SU-DHL-6 (cell line): ENCODE results near the gene FXYD2.

Experiments used
- H2AFZ ChIP-seq: fragments of 200-600 bp; sonication (generic); 2 replicates; pipeline ENCODE4 v1.6.1; 2014; ENCODE audit warnings: low read depth, mild to moderate bottlenecking, moderate library complexity, mixed read lengths, antibody characterized with exemption, low read length; ENCODE audit not compliant: severe bottlenecking
- H3F3A ChIP-seq: fragments of 200-600 bp; shearing (Covaris generic); 2 replicates; pipeline ENCODE4 v1.6.0; 2016; ENCODE audit warnings: antibody characterized with exemption, mild to moderate bottlenecking; ENCODE audit not compliant: insufficient read depth
- H3K27ac ChIP-seq: fragments of 200-600 bp; sonication (generic); 2 replicates; pipeline ENCODE4 v1.5.1; 2016; ENCODE audit warnings: low read depth, mild to moderate bottlenecking, low read length, moderate library complexity, mixed read lengths
- H3K27me3 ChIP-seq: fragments of 200-600 bp; sonication (generic), shearing (Covaris generic); 2 replicates; pipeline ENCODE4 v1.6.0; 2014; ENCODE audit warnings: mild to moderate bottlenecking, low read length
- H3K36me3 ChIP-seq: fragments of 200-600 bp; sonication (generic); 2 replicates; pipeline ENCODE4 v1.6.1; 2014; ENCODE audit warnings: mild to moderate bottlenecking, low read length, mixed read lengths
- H3K4me2 ChIP-seq: fragments of 300-600, 200-600 bp; shearing (Covaris generic), sonication (generic); 2 replicates; pipeline ENCODE4 v1.6.0; 2014; ENCODE audit warnings: low read length, low read depth, mild to moderate bottlenecking; ENCODE audit not compliant: poor library complexity, severe bottlenecking
- H3K4me3 ChIP-seq: fragments of 200-600 bp; sonication (generic); 2 replicates; pipeline ENCODE4 v1.5.1; 2014; ENCODE audit warnings: antibody characterized with exemption, low read length, mild to moderate bottlenecking, mixed read lengths; ENCODE audit not compliant: insufficient read depth, poor library complexity, severe bottlenecking
- H3K79me2 ChIP-seq: fragments of 200-600 bp; sonication (generic); 2 replicates; pipeline ENCODE4 v1.6.1; 2014; ENCODE audit warnings: mild to moderate bottlenecking, low read length, moderate library complexity; ENCODE audit not compliant: insufficient read depth
- H3K9ac ChIP-seq: fragments of 200-600 bp; sonication (generic); 2 replicates; pipeline ENCODE4 v1.7.0; 2014; ENCODE audit warnings: mild to moderate bottlenecking, low read length
- H3K9me2 ChIP-seq: fragments of 200-600 bp; sonication (generic); replicated peaks from 2 replicates; pipeline ENCODE4 v1.6.1; 2014; ENCODE audit warnings: low read length; ENCODE audit not compliant: insufficient read depth
- H3K9me3 ChIP-seq: fragments of 200-600 bp; sonication (generic); 2 replicates; pipeline ENCODE4 v1.6.1; 2014; ENCODE audit warnings: low read length, mixed read lengths; ENCODE audit not compliant: insufficient read depth
- H4K20me1 ChIP-seq: fragments of 200-600 bp; sonication (generic); 2 replicates; pipeline ENCODE4 v1.6.1; 2014; ENCODE audit warnings: low read depth, mild to moderate bottlenecking, antibody characterized with exemption, low read length, moderate library complexity, mixed read lengths
- EZH2phosphoT487 ChIP-seq: fragments of 200-600 bp; sonication (generic), shearing (Covaris generic); conservative IDR thresholded peaks from 2 replicates; pipeline ENCODE4 v1.6.1; 2018; ENCODE audit warnings: mild to moderate bottlenecking, antibody characterized with exemption, low read length, moderate library complexity, mixed read lengths
- TF ChIP-seq, protein P1 (sequence below): fragments of 200-600 bp; sonication (generic); IDR thresholded peaks from one replicate; pipeline ENCODE4 v1.5.1; 2017; ENCODE audit warnings: antibody characterized with exemption, mild to moderate bottlenecking, low read length, moderate library complexity; ENCODE audit not compliant: insufficient read depth, poor library complexity, severe bottlenecking

FXYD2 gene

DNA sequence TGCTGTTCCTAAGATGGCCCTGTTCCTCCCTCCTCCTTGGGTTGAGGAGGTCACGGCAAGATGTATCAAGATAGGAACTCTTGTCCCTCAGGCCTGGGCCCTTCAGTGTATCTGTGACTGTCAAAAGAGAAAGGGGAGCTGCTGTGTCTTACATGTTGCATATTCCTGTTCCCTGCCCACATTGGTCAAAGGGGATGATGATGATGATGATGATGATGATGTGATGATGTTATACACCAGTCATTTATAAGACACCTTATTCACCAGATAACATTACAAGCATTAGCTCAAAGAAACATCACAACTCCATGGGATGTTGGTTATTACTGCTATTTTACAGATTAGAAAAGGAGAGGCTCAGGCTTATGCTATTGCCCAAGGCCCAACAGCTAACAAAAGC lies 38.2 kb upstream of the FXYD2 start:
- no peaks in the 10 kb centered on the region for H3F3A ChIP-seq
- no peak overlapping the region for H2AFZ ChIP-seq
- no peak overlapping the region for H3K4me2 ChIP-seq
- no peaks in the 10 kb centered on the region for H4K20me1 ChIP-seq
- H3K9me2 ChIP-seq, result no peaks in the 10 kb centered on the region
- H3K27me3 ChIP-seq, result no peaks in the 10 kb centered on the region
- no peak overlapping the region for H3K9ac ChIP-seq
- H3K79me2 ChIP-seq, result no peaks in the 10 kb centered on the region
- H3K27ac ChIP-seq, result no peak overlapping the region
- TF ChIP-seq, protein P1, sequence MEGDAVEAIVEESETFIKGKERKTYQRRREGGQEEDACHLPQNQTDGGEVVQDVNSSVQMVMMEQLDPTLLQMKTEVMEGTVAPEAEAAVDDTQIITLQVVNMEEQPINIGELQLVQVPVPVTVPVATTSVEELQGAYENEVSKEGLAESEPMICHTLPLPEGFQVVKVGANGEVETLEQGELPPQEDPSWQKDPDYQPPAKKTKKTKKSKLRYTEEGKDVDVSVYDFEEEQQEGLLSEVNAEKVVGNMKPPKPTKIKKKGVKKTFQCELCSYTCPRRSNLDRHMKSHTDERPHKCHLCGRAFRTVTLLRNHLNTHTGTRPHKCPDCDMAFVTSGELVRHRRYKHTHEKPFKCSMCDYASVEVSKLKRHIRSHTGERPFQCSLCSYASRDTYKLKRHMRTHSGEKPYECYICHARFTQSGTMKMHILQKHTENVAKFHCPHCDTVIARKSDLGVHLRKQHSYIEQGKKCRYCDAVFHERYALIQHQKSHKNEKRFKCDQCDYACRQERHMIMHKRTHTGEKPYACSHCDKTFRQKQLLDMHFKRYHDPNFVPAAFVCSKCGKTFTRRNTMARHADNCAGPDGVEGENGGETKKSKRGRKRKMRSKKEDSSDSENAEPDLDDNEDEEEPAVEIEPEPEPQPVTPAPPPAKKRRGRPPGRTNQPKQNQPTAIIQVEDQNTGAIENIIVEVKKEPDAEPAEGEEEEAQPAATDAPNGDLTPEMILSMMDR, result no peak
- no peak for TF ChIP-seq EZH2phosphoT487
- H3K36me3 ChIP-seq, result no peaks in the 10 kb centered on the region
- H3K4me3 ChIP-seq, result no peak overlapping the region
- no peaks in the 10 kb centered on the region for H3K9me3 ChIP-seq

DNA sequence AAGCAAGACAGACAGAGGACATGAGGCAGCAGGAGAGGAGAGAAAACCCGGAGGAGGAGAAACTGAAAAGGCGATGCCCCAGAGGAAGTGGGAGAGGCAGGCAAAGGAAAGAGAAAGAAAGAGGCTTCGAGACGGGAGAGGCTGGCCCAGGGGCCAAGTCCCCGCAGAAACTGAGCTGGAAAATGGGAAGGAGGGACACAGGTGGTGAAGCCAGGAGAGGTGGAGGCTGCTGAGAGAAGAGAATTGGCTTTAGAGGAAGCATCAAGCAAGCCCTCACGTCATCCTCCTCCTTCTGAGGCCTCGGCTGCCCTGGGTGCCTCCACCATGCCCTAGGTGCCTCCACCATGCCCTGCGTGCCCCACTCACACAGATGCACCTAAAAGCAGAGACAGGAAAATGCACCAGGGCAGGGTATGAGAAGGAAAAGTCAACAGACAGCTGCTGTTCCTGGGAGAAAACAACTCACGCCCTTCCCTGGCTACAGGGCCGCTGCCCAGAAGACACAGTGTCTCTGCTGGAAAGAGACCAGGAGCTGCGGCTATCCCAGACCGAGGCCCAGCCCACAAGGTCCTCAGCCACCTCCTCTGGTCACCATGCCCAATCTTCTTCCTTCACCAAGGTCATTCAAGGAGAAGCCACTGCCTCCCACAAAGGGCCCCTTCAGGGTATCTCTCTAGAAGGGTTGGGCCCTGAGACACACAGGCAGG lies 37.6 kb upstream of the FXYD2 start:
- TF ChIP-seq EZH2phosphoT487, result no peak
- TF ChIP-seq, protein P1, result no peak
- H3K79me2 ChIP-seq, result no peaks in the 10 kb centered on the region
- H3K36me3 ChIP-seq, result no peaks in the 10 kb centered on the region
- no peak overlapping the region for H2AFZ ChIP-seq
- no peaks in the 10 kb centered on the region for H3K9me3 ChIP-seq
- H3K27ac ChIP-seq, result no peak overlapping the region
- H3F3A ChIP-seq, result no peaks in the 10 kb centered on the region
- H4K20me1 ChIP-seq, result no peaks in the 10 kb centered on the region
- no peak overlapping the region for H3K4me3 ChIP-seq
- H3K4me2 ChIP-seq, result no peak overlapping the region
- no peak overlapping the region for H3K9ac ChIP-seq
- no peaks in the 10 kb centered on the region for H3K27me3 ChIP-seq
- H3K9me2 ChIP-seq, result no peaks in the 10 kb centered on the region

DNA sequence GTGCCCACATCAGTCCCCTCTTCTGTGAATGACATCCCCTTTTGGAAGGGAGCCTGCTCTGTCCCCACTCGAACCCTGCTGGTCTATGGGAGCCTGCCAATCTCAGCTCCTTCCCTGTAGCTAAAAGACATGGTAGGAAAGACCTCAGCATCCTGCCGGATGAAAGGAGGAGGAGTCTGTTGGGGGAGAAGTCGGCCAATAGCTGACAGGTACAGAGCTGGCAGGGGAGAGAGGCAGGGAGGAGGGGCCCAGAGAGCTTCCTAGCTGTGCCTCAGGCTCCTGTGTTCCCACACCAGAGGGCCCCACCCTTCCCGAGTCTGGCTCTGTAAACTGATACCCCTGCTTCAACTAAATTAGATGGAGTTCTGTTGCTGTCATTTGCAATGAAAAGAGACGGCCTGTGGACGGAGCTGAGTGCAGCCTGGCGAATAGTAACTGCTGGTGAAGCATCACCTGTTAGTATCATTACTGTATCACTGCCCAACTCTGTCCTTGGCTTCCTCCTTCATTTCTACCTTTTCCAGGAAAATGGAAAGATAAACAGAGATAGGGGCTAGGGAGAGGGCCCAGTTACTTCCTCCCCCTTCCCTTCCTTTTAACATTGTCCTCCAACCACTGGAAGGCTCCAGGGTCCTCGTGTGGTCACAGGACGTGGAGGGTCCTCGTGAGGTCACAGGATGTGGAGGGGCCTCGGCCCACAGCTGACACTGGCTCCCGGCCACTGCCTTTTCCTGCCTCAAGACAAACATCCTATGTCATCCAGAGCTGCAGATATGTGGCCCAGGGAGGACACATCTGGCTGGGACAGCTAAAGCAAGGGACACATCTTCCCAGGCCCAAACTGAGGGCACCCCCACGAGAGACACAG lies 36.8 kb upstream of the FXYD2 start:
- Histone ChIP-seq H3K9me2 (no peaks in the 10 kb centered on the region), H3K4me2 (no peak overlapping the region), H2AFZ (no peak overlapping the region), H3K4me3 (no peak overlapping the region), H3F3A (no peaks in the 10 kb centered on the region), H3K27ac (no peak overlapping the region), H3K27me3 (no peaks in the 10 kb centered on the region), H3K9me3 (no peaks in the 10 kb centered on the region), H3K9ac (no peak overlapping the region), H4K20me1 (no peaks in the 10 kb centered on the region), H3K36me3 (no peaks in the 10 kb centered on the region), H3K79me2 (no peaks in the 10 kb centered on the region)
- TF ChIP-seq EZH2phosphoT487, result no peak
- TF ChIP-seq, protein P1, result no peak
